H1 (cell line): Measurements from ENCODE around the gene PPP2R5B. TPM values are rescaled to one million over a fixed set of nuclear protein-coding genes. Genes with fewer than 3 reads are reported as not detected.
A peak's percentile ranks its signal among the peaks of the same experiment; 100 is the strongest.

ENCODE experiments used
- CTCF ChIA-PET: fragments of 300-600 bp; sonication (Branson Sonifier 250); formaldehyde crosslinking; loops from one replicate; lab custom pipeline; 2021; ENCODE audit not compliant: partially characterized antibody; lab: Charles Lee
- POLR2A ChIA-PET: fragments of 300-600 bp; sonication (Branson Sonifier 250); formaldehyde crosslinking; loops from one replicate; lab custom pipeline; 2021; ENCODE audit warnings: inconsistent platforms; ENCODE audit not compliant: partially characterized antibody; lab: Charles Lee
- DNase-seq, 2 experiments: peaks; one replicate each; pipeline versions ENCODE4 v3.0.0 to v3.0.0-alpha.2; 2010 to 2022; ENCODE audit warnings: low spot score in 2 of 2, low read depth in 1 of 2, mixed read lengths in 1 of 2
- FAIRE-seq: peaks from 2 replicates; lab custom pipeline; 2011; peaks lifted over from hg19 to GRCh38; lab: Jason Lieb, UNC
- H2AFZ ChIP-seq: 2 replicates; pipeline ENCODE4 v1.8.1; 2012; ENCODE audit warnings: low read length, inconsistent platforms
- H2AK5ac ChIP-seq: 2 replicates; pipeline ENCODE4 v1.6.1; 2013; ENCODE audit warnings: low read depth, low read length
- H2BK120ac ChIP-seq: replicated peaks from 2 replicates; pipeline ENCODE3; 2013; ENCODE audit warnings: low read depth, low read length, inconsistent platforms
- H2BK12ac ChIP-seq: 2 replicates; pipeline ENCODE4 v1.6.1; 2013; ENCODE audit warnings: low read depth, low read length
- H2BK15ac ChIP-seq: 2 replicates; pipeline ENCODE4 v1.6.1; 2013; ENCODE audit warnings: low read length
- H2BK20ac ChIP-seq: 2 replicates; pipeline ENCODE4 v1.6.1; 2013; ENCODE audit warnings: low read length
- H2BK5ac ChIP-seq: 2 replicates; pipeline ENCODE4 v1.6.1; 2013; ENCODE audit warnings: low read depth, low read length
- H3K14ac ChIP-seq: 2 replicates; pipeline ENCODE4 v1.6.1; 2013; ENCODE audit warnings: inconsistent platforms; ENCODE audit not compliant: insufficient read length
- H3K18ac ChIP-seq: 2 replicates; pipeline ENCODE4 v1.6.1; 2013; ENCODE audit warnings: low read length; ENCODE audit errors: extremely low read depth
- H3K23ac ChIP-seq: 2 replicates; pipeline ENCODE4 v1.6.1; 2013; ENCODE audit warnings: inconsistent platforms; ENCODE audit not compliant: insufficient read length
- H3K23me2 ChIP-seq: 2 replicates; pipeline ENCODE4 v1.6.1; 2013; ENCODE audit warnings: low read depth, low read length
- H3K27ac ChIP-seq: 2 replicates; pipeline ENCODE4 v1.6.1; 2011; ENCODE audit warnings: low read depth, low read length, inconsistent platforms
- H3K27me3 ChIP-seq, 4 experiments: replicated peaks in 1 of 4; 1 replicate in 1 of 4; 2 replicates in 3 of 4; pipeline versions ENCODE4 v1.6.1 to v1.8.1; 2011 to 2013; ENCODE audit warnings: low read length in 3 of 4, mild to moderate bottlenecking in 3 of 4, inconsistent platforms in 2 of 4, mixed read lengths in 2 of 4, moderate library complexity in 1 of 4; ENCODE audit not compliant: control insufficient read depth in 3 of 4, insufficient read depth in 3 of 4; ENCODE audit errors: extremely low read depth in 1 of 4
- H3K36me3 ChIP-seq, 4 experiments: 2 replicates each; pipeline versions ENCODE4 v1.6.1 to v1.8.1; 2011 to 2013; ENCODE audit warnings: mild to moderate bottlenecking in 4 of 4, low read length in 3 of 4, moderate library complexity in 2 of 4, control low read depth in 1 of 4, inconsistent platforms in 1 of 4; ENCODE audit not compliant: insufficient read depth in 4 of 4, control insufficient read depth in 2 of 4
- H3K4ac ChIP-seq: replicated peaks from 2 replicates; pipeline ENCODE3; 2013; ENCODE audit warnings: low read length, low read depth, mixed read lengths, inconsistent platforms; ENCODE audit not compliant: insufficient read length
- H3K4me1 ChIP-seq, 4 experiments: replicated peaks in 1 of 4; 1 replicate in 1 of 4; 2 replicates in 3 of 4; pipeline versions ENCODE4 v1.6.1 to v1.8.1; 2011 to 2013; ENCODE audit warnings: low read length in 3 of 4, inconsistent platforms in 2 of 4, mixed read lengths in 1 of 4; ENCODE audit not compliant: insufficient read depth in 4 of 4, control insufficient read depth in 3 of 4
- H3K4me2 ChIP-seq, 2 experiments: 2 replicates each; pipeline versions ENCODE4 v1.6.1 to v1.8.1; 2011 to 2013; ENCODE audit warnings: low read depth in 2 of 2, low read length in 2 of 2, control low read depth in 1 of 2, inconsistent platforms in 1 of 2, mild to moderate bottlenecking in 1 of 2; ENCODE audit not compliant: insufficient read depth in 1 of 2
- H3K4me3 ChIP-seq, 4 experiments: fragments of 200-600, 300-600 bp in 1 of 4; sonication (generic), shearing (Covaris generic), sonication (Bioruptor Twin) in 1 of 4; 2 replicates each; pipeline versions ENCODE4 v1.5.1 to v1.8.1; 2011 to 2016; ENCODE audit warnings: low read length in 4 of 4, low read depth in 3 of 4, control low read depth in 2 of 4, inconsistent platforms in 2 of 4, mild to moderate bottlenecking in 2 of 4, mixed read lengths in 1 of 4, moderate library complexity in 1 of 4; ENCODE audit not compliant: insufficient read depth in 2 of 4; ENCODE audit errors: extremely low read depth in 1 of 4
- H3K56ac ChIP-seq: replicated peaks from 2 replicates; pipeline ENCODE3; 2013; ENCODE audit warnings: low read depth, mild to moderate bottlenecking, mixed read lengths, low read length, inconsistent platforms; ENCODE audit not compliant: insufficient read length
- H3K79me1 ChIP-seq: 2 replicates; pipeline ENCODE4 v1.6.1; 2013; ENCODE audit warnings: low read depth, low read length, control low read depth
- H3K79me2 ChIP-seq, 2 experiments: 2 replicates each; pipeline versions ENCODE4 v1.6.1 to v1.8.1; 2012 to 2013; ENCODE audit warnings: low read length in 2 of 2, mild to moderate bottlenecking in 2 of 2, inconsistent platforms in 1 of 2; ENCODE audit not compliant: insufficient read depth in 2 of 2, control insufficient read depth in 1 of 2
- H3K9ac ChIP-seq, 4 experiments: replicated peaks in 1 of 4; 1 replicate in 1 of 4; 2 replicates in 3 of 4; pipeline versions ENCODE4 v1.6.1 to v1.8.1; 2011 to 2013; ENCODE audit warnings: low read depth in 3 of 4, low read length in 3 of 4, control low read depth in 2 of 4, mild to moderate bottlenecking in 2 of 4, moderate library complexity in 2 of 4, inconsistent platforms in 1 of 4; ENCODE audit errors: extremely low read depth in 1 of 4
- H3K9me3 ChIP-seq, 2 experiments: 2 replicates each; pipeline versions ENCODE4 v1.6.1 to v1.8.1; 2012 to 2013; ENCODE audit warnings: mild to moderate bottlenecking in 2 of 2, moderate library complexity in 2 of 2, control low read depth in 1 of 2, inconsistent platforms in 1 of 2, low read depth in 1 of 2, low read length in 1 of 2, mixed read lengths in 1 of 2; ENCODE audit not compliant: insufficient read depth in 2 of 2
- H4K20me1 ChIP-seq, 2 experiments: replicated peaks in 1 of 2; 2 replicates each; pipeline versions ENCODE3 to v1.8.1; 2011 to 2013; ENCODE audit warnings: inconsistent platforms in 2 of 2, low read length in 2 of 2, mild to moderate bottlenecking in 1 of 2; ENCODE audit not compliant: insufficient read depth in 2 of 2, control insufficient read depth in 1 of 2
- H4K5ac ChIP-seq: 2 replicates; pipeline ENCODE4 v1.6.1; 2013; ENCODE audit warnings: low read length, low read depth, mixed read lengths, inconsistent platforms; ENCODE audit not compliant: insufficient read length
- H4K8ac ChIP-seq: 2 replicates; pipeline ENCODE4 v1.8.0; 2013; ENCODE audit warnings: mild to moderate bottlenecking, moderate library complexity, low read length, inconsistent platforms; ENCODE audit not compliant: insufficient read depth; ENCODE audit errors: extremely low read depth
- H4K91ac ChIP-seq: replicated peaks from 2 replicates; pipeline ENCODE3; 2013; ENCODE audit warnings: low read length, mixed read lengths, inconsistent platforms; ENCODE audit not compliant: insufficient read length
- CTBP2 ChIP-seq: IDR thresholded peaks from 2 replicates; pipeline ENCODE4 v1.7.0; 2011; ENCODE audit warnings: borderline replicate concordance, mild to moderate bottlenecking, moderate library complexity, mixed read lengths, low read length; ENCODE audit not compliant: insufficient read depth, insufficient read length
- HDAC6 ChIP-seq: IDR thresholded peaks from one replicate; pipeline ENCODE4 v1.7.1; 2012; ENCODE audit warnings: low read depth, mild to moderate bottlenecking, inconsistent platforms, low read length, moderate library complexity
- KDM4A ChIP-seq: IDR thresholded peaks from one replicate; pipeline ENCODE4 v1.7.1; 2012; ENCODE audit warnings: low read depth, mild to moderate bottlenecking, moderate library complexity, low read length, inconsistent platforms; ENCODE audit not compliant: severe bottlenecking
- PHF8 ChIP-seq: fragments of 200-600 bp; sonication (generic); conservative IDR thresholded peaks from 2 replicates; pipeline ENCODE4 v1.7.1; 2012; ENCODE audit warnings: low read depth, mild to moderate bottlenecking, inconsistent platforms, low read length, moderate library complexity
- RFX5 ChIP-seq: IDR thresholded peaks from 2 replicates; pipeline ENCODE4 v1.6.1; 2011; ENCODE audit warnings: low read depth, low read length, improper control_type of control experiment, borderline replicate concordance
- SIN3A ChIP-seq, 2 experiments: IDR thresholded peaks in 1 of 2; conservative IDR thresholded peaks in 1 of 2; 2 replicates each; pipeline ENCODE4 v1.6.1; 2011 to 2012; ENCODE audit warnings: low read length in 2 of 2, improper control_type of control experiment in 1 of 2, low read depth in 1 of 2, mild to moderate bottlenecking in 1 of 2
- WGBS, 2 experiments: shearing (Covaris generic) in 1 of 2; methylation state at CpG; one replicate each; pipeline versions ENCODE4 v1.1.6 to v1.1.7; 2013 to 2015; ENCODE audit warnings: low lambda C conversion rate in 2 of 2, mixed read lengths in 2 of 2, inconsistent platforms in 1 of 2, low coverage in 1 of 2, missing lambda C conversion rate in 1 of 2; ENCODE audit not compliant: insufficient replicate concordance in 2 of 2, insufficient coverage in 1 of 2, insufficient read length in 1 of 2; ENCODE audit errors: extremely low coverage in 1 of 2, missing lambda C conversion rate in 1 of 2; 5-methylcytosine and 5-hydroxymethylcytosine counted together
- polyA plus RNA-seq, 7 experiments: library from polyadenylated mRNA; depleted of rRNA in 3 of 7; stranded (reverse) in 5 of 7; unstranded in 2 of 7; fragments of >200 nt in 5 of 7; fragments of 200-250 nt in 2 of 7; gene quantifications; 1 replicate in 5 of 7; 2 replicates in 1 of 7; 4 replicates in 1 of 7; pipeline versions ENCODE4 v1.2.1 to v1.2.3, GENCODE V29; 2011 to 2013; ENCODE audit warnings: missing spikeins in 2 of 7, mixed read lengths in 2 of 7
- total RNA-seq: library from RNA; stranded (reverse); fragmentation: NEBNext Ultra II Directional; extraction: Animal tissue kit (Norgen Biotek cat#: 25700); gene quantifications from 2 replicates; pipeline ENCODE4 v1.2.1, GENCODE V29; 2021

PPP2R5B gene
- total and polyA plus RNA-seq, 2 of the 8 experiments (the other 6 are each of a cell fraction or from before 2014, with no cell fraction given), result 4.9 to 5.1 TPM

DNA sequence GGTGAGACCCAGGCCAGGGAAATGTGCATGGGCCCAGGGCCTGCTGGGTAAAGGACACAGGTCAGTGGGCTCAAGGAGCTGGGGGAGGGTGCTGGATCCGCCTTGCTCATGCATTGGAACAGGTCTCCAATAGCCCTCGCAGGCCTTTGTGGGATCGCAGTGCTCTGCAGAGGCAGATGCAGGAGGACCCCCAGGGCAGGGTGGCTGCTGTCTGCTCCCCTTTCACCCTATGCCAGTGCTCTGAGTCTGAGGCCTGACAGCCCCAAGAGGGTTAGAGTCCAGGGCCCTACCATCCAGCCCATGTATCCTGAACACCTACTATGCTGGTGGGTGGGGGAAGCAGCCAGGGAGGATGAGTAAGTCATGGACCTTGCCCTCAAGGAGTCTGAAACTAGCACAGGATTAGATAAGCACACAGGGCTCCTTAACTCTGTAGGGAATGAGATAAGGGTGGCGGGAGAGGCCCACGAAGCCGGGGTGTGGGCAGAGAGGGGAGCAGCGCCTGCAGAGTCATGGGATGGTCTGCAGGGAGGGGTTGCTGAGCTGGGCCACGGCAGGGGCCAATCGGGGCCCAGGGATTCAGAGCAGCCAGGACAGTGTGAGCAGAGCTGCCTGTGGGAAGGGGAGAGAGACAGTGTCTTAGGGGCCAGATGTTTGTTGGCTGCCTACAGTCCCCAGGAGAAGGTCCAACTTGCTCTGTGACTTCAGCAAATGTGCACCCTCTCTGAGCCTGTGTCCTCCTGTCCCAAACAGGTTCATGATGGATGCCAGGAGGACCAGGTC, 35.6 kb upstream of the PPP2R5B start:
- Histone ChIP-seq H3K36me3 (no peaks in the 10 kb centered on the region), H4K8ac (peak overlapping the region; percentile 66), H3K23me2 (no peaks in the 10 kb centered on the region; the same call in 1 of the 2 replicates), H3K4me3 (no peak overlapping the region), H3K79me2 (no peaks in the 10 kb centered on the region), H3K4me1 (peaks cover 0 to 11% (median 8%) of the 10 kb centered on the region in 4 experiments; a peak in 6 of 7 replicates), H4K20me1 (no peaks in the 10 kb centered on the region), H3K4ac (peak overlapping the region; percentile 36), H3K9ac (no peak overlapping the region), H2BK5ac (no peak overlapping the region), H3K14ac (no peak overlapping the region), H3K4me2 (no peak overlapping the region; a peak in 1 of 4 replicates), H2BK20ac (0 out of 2 replicates have a peak overlapping the region, but pooled peaks have one; percentile 83), H2BK12ac (peak overlapping the region; percentile 60; the same call in 1 of the 2 replicates), H2AK5ac (no peak overlapping the region), H3K27me3 (no peaks in the 10 kb centered on the region; a peak in 1 of 7 replicates), H3K23ac (no peak overlapping the region), H3K9me3 (no peaks in the 10 kb centered on the region), H3K56ac (no peak overlapping the region), H4K91ac (peak overlapping the region; percentile 11), H3K27ac (no peak overlapping the region), H2BK120ac (no peak overlapping the region), H3K18ac (peak overlapping the region; percentile 56), H3K79me1 (no peaks in the 10 kb centered on the region), H2AFZ (peak overlapping the region; percentile 73; the same call in 1 of the 2 replicates), H4K5ac (no peak overlapping the region), H2BK15ac (peak overlapping the region; percentile 77; the same call in 1 of the 2 replicates)
- TF ChIP-seq PHF8 (no peak), RFX5 (no peak), SIN3A (conservative IDR thresholded peaks at IDR 0.05 in 1 of 2, IDR thresholded peaks at IDR 0.05 in 1 of 2; ENCODE audit: low read depth in 1 of 2, low read length in 2 of 2) (no peak), HDAC6 (no peak), CTBP2 (no peak), KDM4A (no peak)
- POLR2A ChIA-PET, result interaction anchor here (0.7 to 24.6 kb wide), 4 partner anchors 12 to 582 kb away, joined by 3 to 408 read pairs (median 34); partner anchors contain the start of gene EHD1
- CTCF ChIA-PET, result interaction anchor here (0.7 to 32.2 kb wide), 13 partner anchors 8 to 110 kb away, joined by 3 to 1058 read pairs (median 5); partner anchors contain the start of genes BATF2, CDC42BPG, EHD1 and SF1
- FAIRE-seq, result no peak
- DNase-seq, result no peak
- 74% methylated on average over 9 of the region's 9 CpGs; no CpG with 5 or more reads in 1 of the 2 experiments for WGBS, 2 experiments
